ENCODE data around the gene ABCC8.

ABCC8 gene

DNA sequence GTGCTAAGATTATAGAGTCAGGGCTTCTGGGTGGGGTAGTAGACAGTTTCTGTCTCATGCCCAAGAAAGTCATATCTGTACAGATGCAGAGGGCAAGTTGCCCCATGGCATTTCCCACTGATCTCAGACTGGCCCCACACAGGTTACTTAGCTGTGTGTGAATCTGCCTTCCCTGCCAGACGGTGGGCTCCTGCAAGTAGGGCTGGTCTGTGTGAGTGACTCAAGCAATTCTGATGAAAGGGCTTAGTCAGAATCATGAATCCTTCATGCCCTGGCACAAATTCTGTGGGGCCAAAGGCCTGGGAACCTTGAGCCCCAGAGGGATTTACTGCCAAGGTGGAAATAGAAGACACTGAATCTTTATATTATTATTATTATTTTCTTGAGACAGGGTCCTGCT is 37.2 kb upstream of the ABCC8 start:
- 65% methylated on average over 1 of the region's 1 CpG for WGBS
- H3K4me2 ChIP-seq (ENCODE audit: low read length, poor library complexity, severe bottlenecking), result no peak overlapping the region
- no peak overlapping the region for H3K4me3 ChIP-seq (ENCODE audit: insufficient read depth in 1 of 2, low read depth in 1 of 2, low read length in 2 of 2)
- H3K18ac ChIP-seq (ENCODE audit: low read depth in 1 of 2, low read length in 2 of 2), result no peak overlapping the region
- no peak overlapping the region for H3K23ac ChIP-seq (ENCODE audit: low read length in 2 of 2)
- no peak overlapping the region for H3K9ac ChIP-seq (ENCODE audit: low read length)
- H3K14ac ChIP-seq (ENCODE audit: low read length in 2 of 2), result no peak overlapping the region
- no peak overlapping the region for H4K91ac ChIP-seq (ENCODE audit: low read length)
- H3K4me1 ChIP-seq (ENCODE audit: control insufficient read depth, insufficient read depth, low read depth, low read length), result peaks cover 4% of the 10 kb centered on the region
- DNase-seq, result no peak
- H4K8ac ChIP-seq (ENCODE audit: low read length), result no peak overlapping the region
- H3K27ac ChIP-seq (ENCODE audit: low read length, poor library complexity, severe bottlenecking), result no peak overlapping the region
- H2BK15ac ChIP-seq (ENCODE audit: low read depth, poor library complexity, severe bottlenecking), result no peak overlapping the region
- H3K36me3 ChIP-seq (ENCODE audit: control insufficient read depth in 1 of 2, insufficient read depth in 2 of 2, low read depth in 1 of 2, low read length in 2 of 2), result no peaks in the 10 kb centered on the region
- H2BK12ac ChIP-seq (ENCODE audit: low read length in 2 of 2), result no peak overlapping the region
- H3K9me3 ChIP-seq (ENCODE audit: control insufficient read depth, low read length), result no peaks in the 10 kb centered on the region
- no peaks in the 10 kb centered on the region for H3K79me1 ChIP-seq (replicated peaks; ENCODE audit: low read length, poor library complexity, severe bottlenecking)
- no peak overlapping the region for H2BK5ac ChIP-seq (ENCODE audit: low read depth, low read length, poor library complexity, severe bottlenecking)
- no peak overlapping the region for H2BK120ac ChIP-seq (ENCODE audit: low read depth, low read length)
- no peak overlapping the region for H2AFZ ChIP-seq (ENCODE audit: low read depth, low read length)
- no peak overlapping the region for H2AK5ac ChIP-seq (ENCODE audit: low read length, severe bottlenecking)
- peaks cover 43 to 61% of the 10 kb centered on the region in 2 experiments for H3K27me3 ChIP-seq (ENCODE audit: control insufficient read depth in 1 of 2, insufficient read depth in 1 of 2, low read length in 2 of 2)
- H3K4ac ChIP-seq (ENCODE audit: low read depth in 1 of 2, low read length in 2 of 2), result no peak overlapping the region

DNA sequence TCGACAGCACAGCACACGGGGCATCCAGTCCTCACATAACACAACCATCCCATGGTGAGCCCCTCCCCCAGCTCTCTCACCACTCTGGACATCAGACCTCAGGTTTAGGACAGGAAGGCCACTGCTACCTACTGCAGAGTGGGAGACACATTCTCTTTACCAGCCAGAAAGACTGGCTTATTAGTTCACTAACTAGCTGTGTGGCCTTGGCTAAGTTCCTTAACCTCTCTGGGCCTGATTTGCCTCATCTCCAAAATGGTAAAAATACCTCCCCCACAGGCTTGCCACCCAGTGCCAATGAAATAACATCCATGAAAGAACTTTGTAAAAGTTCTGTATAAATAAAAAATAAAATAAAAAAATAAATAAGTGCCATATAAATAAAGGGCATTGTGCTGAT is 35.5 kb upstream of the ABCC8 start:
- Histone ChIP-seq H4K91ac (ENCODE audit: low read length) (no peak overlapping the region), H3K4me2 (ENCODE audit: low read length, poor library complexity, severe bottlenecking) (no peak overlapping the region), H2BK15ac (ENCODE audit: low read depth, poor library complexity, severe bottlenecking) (no peak overlapping the region), H3K23ac (ENCODE audit: low read length in 2 of 2) (no peak overlapping the region), H3K9ac (ENCODE audit: low read length) (no peak overlapping the region), H2AK5ac (ENCODE audit: low read length, severe bottlenecking) (no peak overlapping the region), H2BK12ac (ENCODE audit: low read length in 2 of 2) (no peak overlapping the region), H2BK5ac (ENCODE audit: low read depth, low read length, poor library complexity, severe bottlenecking) (no peak overlapping the region), H3K4ac (ENCODE audit: low read depth in 1 of 2, low read length in 2 of 2) (no peak overlapping the region), H3K79me1 (replicated peaks; ENCODE audit: low read length, poor library complexity, severe bottlenecking) (no peaks in the 10 kb centered on the region), H3K18ac (ENCODE audit: low read depth in 1 of 2, low read length in 2 of 2) (no peak overlapping the region), H3K36me3 (ENCODE audit: control insufficient read depth in 1 of 2, insufficient read depth in 2 of 2, low read depth in 1 of 2, low read length in 2 of 2) (no peaks in the 10 kb centered on the region), H4K8ac (ENCODE audit: low read length) (no peak overlapping the region), H3K9me3 (ENCODE audit: control insufficient read depth, low read length) (no peaks in the 10 kb centered on the region), H3K27me3 (ENCODE audit: control insufficient read depth in 1 of 2, insufficient read depth in 1 of 2, low read length in 2 of 2) (peaks cover 39 to 54% of the 10 kb centered on the region in 2 experiments), H3K4me1 (ENCODE audit: control insufficient read depth, insufficient read depth, low read depth, low read length) (peaks cover 7% of the 10 kb centered on the region), H2AFZ (ENCODE audit: low read depth, low read length) (no peak overlapping the region), H3K14ac (ENCODE audit: low read length in 2 of 2) (no peak overlapping the region), H2BK120ac (ENCODE audit: low read depth, low read length) (no peak overlapping the region), H3K4me3 (ENCODE audit: insufficient read depth in 1 of 2, low read depth in 1 of 2, low read length in 2 of 2) (no peak overlapping the region), H3K27ac (ENCODE audit: low read length, poor library complexity, severe bottlenecking) (no peak overlapping the region)
- no peak for DNase-seq
- 63% methylated on average over 2 of the region's 2 CpGs for WGBS

DNA sequence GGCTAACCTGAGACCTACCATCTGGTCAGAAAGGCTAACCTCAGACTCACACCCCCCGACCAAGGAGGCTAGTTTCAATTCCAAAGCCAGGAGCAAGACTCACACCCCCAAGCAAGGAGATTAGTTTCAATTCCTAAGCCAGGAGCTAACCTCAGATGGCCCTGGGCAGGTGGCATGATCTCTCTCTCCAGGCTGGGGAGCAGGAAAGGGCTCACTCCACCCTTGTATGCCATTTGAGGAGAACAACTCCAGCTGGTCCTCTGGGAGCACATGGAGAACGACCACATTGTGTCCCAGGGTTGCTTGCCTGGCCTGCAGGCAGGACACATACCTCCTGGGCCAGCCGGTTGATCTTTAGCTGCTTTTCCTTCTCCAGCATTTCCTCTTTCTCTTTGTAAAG is 34.9 kb upstream of the ABCC8 start:
- Histone ChIP-seq H3K79me1 (replicated peaks; ENCODE audit: low read length, poor library complexity, severe bottlenecking) (no peaks in the 10 kb centered on the region), H3K27me3 (ENCODE audit: control insufficient read depth in 1 of 2, insufficient read depth in 1 of 2, low read length in 2 of 2) (peaks cover 34 to 50% of the 10 kb centered on the region in 2 experiments), H3K4me1 (ENCODE audit: control insufficient read depth, insufficient read depth, low read depth, low read length) (peaks cover 7% of the 10 kb centered on the region), H3K36me3 (ENCODE audit: control insufficient read depth in 1 of 2, insufficient read depth in 2 of 2, low read depth in 1 of 2, low read length in 2 of 2) (no peaks in the 10 kb centered on the region), H3K4me2 (ENCODE audit: low read length, poor library complexity, severe bottlenecking) (no peak overlapping the region), H2AK5ac (ENCODE audit: low read length, severe bottlenecking) (no peak overlapping the region), H2BK5ac (ENCODE audit: low read depth, low read length, poor library complexity, severe bottlenecking) (no peak overlapping the region), H3K9me3 (ENCODE audit: control insufficient read depth, low read length) (no peaks in the 10 kb centered on the region), H3K9ac (ENCODE audit: low read length) (no peak overlapping the region), H2BK120ac (ENCODE audit: low read depth, low read length) (no peak overlapping the region), H4K91ac (ENCODE audit: low read length) (no peak overlapping the region), H2BK12ac (ENCODE audit: low read length in 2 of 2) (no peak overlapping the region), H3K27ac (ENCODE audit: low read length, poor library complexity, severe bottlenecking) (no peak overlapping the region), H3K14ac (ENCODE audit: low read length in 2 of 2) (no peak overlapping the region), H3K4ac (ENCODE audit: low read depth in 1 of 2, low read length in 2 of 2) (no peak overlapping the region), H2AFZ (ENCODE audit: low read depth, low read length) (no peak overlapping the region), H3K4me3 (ENCODE audit: insufficient read depth in 1 of 2, low read depth in 1 of 2, low read length in 2 of 2) (no peak overlapping the region), H3K23ac (ENCODE audit: low read length in 2 of 2) (no peak overlapping the region), H4K8ac (ENCODE audit: low read length) (no peak overlapping the region), H3K18ac (ENCODE audit: low read depth in 1 of 2, low read length in 2 of 2) (no peak overlapping the region), H2BK15ac (ENCODE audit: low read depth, poor library complexity, severe bottlenecking) (no peak overlapping the region)
- no peak for DNase-seq
- 43% methylated on average over 3 of the region's 3 CpGs for WGBS

DNA sequence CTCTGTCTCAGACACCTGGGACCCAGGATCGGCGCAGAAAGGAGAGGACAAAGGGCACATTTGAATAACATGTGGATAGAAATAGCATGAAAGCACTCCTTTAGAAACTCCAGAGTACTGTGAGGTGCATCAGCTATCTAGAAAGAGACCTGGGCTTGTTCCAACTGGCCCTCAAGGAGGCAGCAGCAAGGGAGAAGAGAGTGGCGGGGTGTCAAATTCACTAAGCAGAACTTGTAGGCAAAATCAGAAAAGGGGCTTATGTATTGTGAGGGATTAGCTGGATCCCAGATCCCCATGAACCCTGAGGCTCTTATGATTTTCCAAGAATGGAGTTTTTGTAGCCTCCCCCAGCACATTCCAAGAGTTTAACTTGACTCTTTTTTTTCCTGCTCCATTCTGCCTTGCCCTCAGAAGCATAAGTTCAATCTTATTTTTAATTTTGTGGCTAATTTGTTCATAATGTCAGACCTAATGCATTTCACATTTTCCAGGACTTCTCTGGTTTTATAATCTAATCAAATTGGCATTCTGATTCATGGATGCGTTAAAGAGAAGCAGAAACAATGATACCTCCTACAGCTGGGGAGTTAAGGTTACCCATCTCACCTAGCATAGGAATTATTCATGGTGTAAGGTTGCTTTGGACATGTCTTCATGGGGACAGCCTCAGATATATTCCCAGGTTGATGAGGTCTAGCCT is 34.0 kb upstream of the ABCC8 start:
- Histone ChIP-seq H3K79me1 (replicated peaks; ENCODE audit: low read length, poor library complexity, severe bottlenecking) (no peaks in the 10 kb centered on the region), H3K4me2 (ENCODE audit: low read length, poor library complexity, severe bottlenecking) (no peak overlapping the region), H2BK120ac (ENCODE audit: low read depth, low read length) (no peak overlapping the region), H3K23ac (ENCODE audit: low read length in 2 of 2) (no peak overlapping the region), H3K27ac (ENCODE audit: low read length, poor library complexity, severe bottlenecking) (no peak overlapping the region), H3K18ac (ENCODE audit: low read depth in 1 of 2, low read length in 2 of 2) (no peak overlapping the region), H3K36me3 (ENCODE audit: control insufficient read depth in 1 of 2, insufficient read depth in 2 of 2, low read depth in 1 of 2, low read length in 2 of 2) (no peaks in the 10 kb centered on the region), H2BK15ac (ENCODE audit: low read depth, poor library complexity, severe bottlenecking) (no peak overlapping the region), H4K91ac (ENCODE audit: low read length) (no peak overlapping the region), H2BK5ac (ENCODE audit: low read depth, low read length, poor library complexity, severe bottlenecking) (no peak overlapping the region), H3K4me3 (ENCODE audit: insufficient read depth in 1 of 2, low read depth in 1 of 2, low read length in 2 of 2) (no peak overlapping the region), H4K8ac (ENCODE audit: low read length) (no peak overlapping the region), H3K14ac (ENCODE audit: low read length in 2 of 2) (no peak overlapping the region), H3K27me3 (ENCODE audit: control insufficient read depth in 1 of 2, insufficient read depth in 1 of 2, low read length in 2 of 2) (peaks cover 29 to 50% of the 10 kb centered on the region in 2 experiments), H2BK12ac (ENCODE audit: low read length in 2 of 2) (no peak overlapping the region), H2AK5ac (ENCODE audit: low read length, severe bottlenecking) (no peak overlapping the region), H3K4me1 (ENCODE audit: control insufficient read depth, insufficient read depth, low read depth, low read length) (peaks cover 7% of the 10 kb centered on the region), H3K9me3 (ENCODE audit: control insufficient read depth, low read length) (no peaks in the 10 kb centered on the region), H2AFZ (ENCODE audit: low read depth, low read length) (no peak overlapping the region), H3K9ac (ENCODE audit: low read length) (no peak overlapping the region), H3K4ac (ENCODE audit: low read depth in 1 of 2, low read length in 2 of 2) (no peak overlapping the region)
- no peak for DNase-seq
- 89% methylated on average over 3 of the region's 4 CpGs for WGBS
